Osteoblast (primary cell): ENCODE data around the gene ARFGAP1. TPM values are rescaled to one million over a fixed set of nuclear protein-coding genes. Genes with fewer than 3 reads are reported as not detected.

Source experiments
- DNase-seq: peaks from one replicate; pipeline ENCODE4 v3.0.0; 2011; ENCODE audit warnings: low spot score, mixed read lengths; ENCODE audit not compliant: insufficient read length; ENCODE audit errors: missing footprints
- H2AFZ ChIP-seq: 2 replicates; pipeline ENCODE4 v1.6.0; 2011; ENCODE audit warnings: mild to moderate bottlenecking, low read length
- H3K27ac ChIP-seq: 2 replicates; pipeline ENCODE4 v1.5.1; 2011; ENCODE audit warnings: mild to moderate bottlenecking, low read depth, low read length, moderate library complexity
- H3K27me3 ChIP-seq: 2 replicates; pipeline ENCODE4 v1.6.0; 2012; ENCODE audit warnings: mild to moderate bottlenecking, control low read depth, inconsistent platforms, low read length, moderate library complexity; ENCODE audit not compliant: insufficient read depth
- H3K36me3 ChIP-seq: 2 replicates; pipeline ENCODE4 v1.5.1; 2011; ENCODE audit warnings: mild to moderate bottlenecking, low read length, control low read depth, moderate library complexity; ENCODE audit not compliant: insufficient read depth
- H3K4me1 ChIP-seq: 2 replicates; pipeline ENCODE4 v1.5.1; 2011; ENCODE audit warnings: mild to moderate bottlenecking, low read length, control low read depth, moderate library complexity; ENCODE audit not compliant: insufficient read depth
- H3K4me2 ChIP-seq: 2 replicates; pipeline ENCODE4 v1.6.0; 2011; ENCODE audit warnings: mild to moderate bottlenecking, low read length; ENCODE audit not compliant: insufficient read depth
- H3K4me3 ChIP-seq: fragments of 200-600 bp; sonication (generic); 3 replicates; pipeline ENCODE4 v1.5.1; 2012; ENCODE audit warnings: mild to moderate bottlenecking, low read length, inconsistent platforms; ENCODE audit not compliant: insufficient read depth
- H3K79me2 ChIP-seq: 2 replicates; pipeline ENCODE4 v1.6.0; 2012; ENCODE audit warnings: mild to moderate bottlenecking, low read length, control low read depth, inconsistent platforms; ENCODE audit not compliant: insufficient read depth
- H3K9me3 ChIP-seq: 2 replicates; pipeline ENCODE4 v1.5.1; 2011; ENCODE audit warnings: low read depth, low read length, control low read depth
- H4K20me1 ChIP-seq: 2 replicates; pipeline ENCODE4 v1.6.0; 2012; ENCODE audit warnings: mild to moderate bottlenecking, low read length, control low read depth; ENCODE audit not compliant: insufficient read depth
- CTCF ChIP-seq: IDR thresholded peaks from 2 replicates; pipeline ENCODE4 v1.5.1; 2011; ENCODE audit warnings: mild to moderate bottlenecking, low read depth, low read length, moderate library complexity; ENCODE audit errors: extremely low read depth
- total RNA-seq: library from RNA; depleted of rRNA; stranded (reverse); fragments of >200 nt; gene quantifications from 2 replicates; pipeline ENCODE4 v1.2.3, GENCODE V29; 2012

ARFGAP1 gene
- total RNA-seq, 1 donor = 68.4 TPM

GRCh38 chr20:63268256-63268655 is 4.4 kb upstream of the ARFGAP1 start:
- no peak for DNase-seq
- peaks cover 8% of the 10 kb centered on the region for H4K20me1 ChIP-seq
- no peak overlapping the region for H2AFZ ChIP-seq
- H3K79me2 ChIP-seq = peaks cover 16% of the 10 kb centered on the region
- no peaks in the 10 kb centered on the region for H3K36me3 ChIP-seq
- no peaks in the 10 kb centered on the region for H3K9me3 ChIP-seq
- TF ChIP-seq CTCF = no peak
- H3K4me3 ChIP-seq = no peak overlapping the region
- H3K27me3 ChIP-seq = peaks cover 26% of the 10 kb centered on the region
- no peak overlapping the region for H3K4me2 ChIP-seq
- H3K27ac ChIP-seq = no peak overlapping the region
- H3K4me1 ChIP-seq = peaks cover 9% of the 10 kb centered on the region

- Histone ChIP-seq H2AFZ (no peak overlapping the region), H3K9me3 (no peaks in the 10 kb centered on the region), H3K4me2 (no peak overlapping the region), H3K4me1 (peaks cover 9% of the 10 kb centered on the region), H3K27ac (no peak overlapping the region), H3K79me2 (peaks cover 22% of the 10 kb centered on the region), H4K20me1 (peaks cover 12% of the 10 kb centered on the region), H3K27me3 (peaks cover 25% of the 10 kb centered on the region), H3K36me3 (no peaks in the 10 kb centered on the region), H3K4me3 (no peak overlapping the region)
- no peak for DNase-seq
- TF ChIP-seq CTCF = no peak
Observed at GRCh38 chr20:63268671-63269439, 3.8 kb upstream of the ARFGAP1 start.

GRCh38 chr20:63269724-63270123 is 2.9 kb upstream of the ARFGAP1 start:
- Histone ChIP-seq H3K4me2 (no peak overlapping the region), H3K79me2 (peaks cover 30% of the 10 kb centered on the region), H4K20me1 (peaks cover 20% of the 10 kb centered on the region), H3K4me3 (no peak overlapping the region), H3K27me3 (peaks cover 16% of the 10 kb centered on the region), H3K36me3 (no peaks in the 10 kb centered on the region), H3K27ac (no peak overlapping the region), H3K4me1 (peaks cover 14% of the 10 kb centered on the region), H3K9me3 (no peaks in the 10 kb centered on the region), H2AFZ (no peak overlapping the region)
- DNase-seq = no peak
- no peak for TF ChIP-seq CTCF

- H4K20me1 ChIP-seq = peaks cover 30% of the 10 kb centered on the region
- H3K4me2 ChIP-seq = no peak overlapping the region
- H3K9me3 ChIP-seq = no peaks in the 10 kb centered on the region
- H3K27ac ChIP-seq = no peak overlapping the region
- H3K27me3 ChIP-seq = peaks cover 16% of the 10 kb centered on the region
- H3K4me3 ChIP-seq = no peak overlapping the region
- H3K79me2 ChIP-seq = peaks cover 41% of the 10 kb centered on the region
- TF ChIP-seq CTCF = no peak
- no peak for DNase-seq
- peaks cover 5% of the 10 kb centered on the region for H3K36me3 ChIP-seq
- peaks cover 18% of the 10 kb centered on the region for H3K4me1 ChIP-seq
- H2AFZ ChIP-seq = no peak overlapping the region
Observed at GRCh38 chr20:63270606-63271325, 1.8 kb upstream of the ARFGAP1 start.
